ENCODE results near the gene ATXN7L3B. TPM values are rescaled to one million over a fixed set of nuclear protein-coding genes. Genes with fewer than 3 reads are reported as not detected.

The ATXN7L3B gene
- total RNA-seq, 3 donors from 2014 or later: 26.6 to 33.7 (median 31.4) TPM

DNA sequence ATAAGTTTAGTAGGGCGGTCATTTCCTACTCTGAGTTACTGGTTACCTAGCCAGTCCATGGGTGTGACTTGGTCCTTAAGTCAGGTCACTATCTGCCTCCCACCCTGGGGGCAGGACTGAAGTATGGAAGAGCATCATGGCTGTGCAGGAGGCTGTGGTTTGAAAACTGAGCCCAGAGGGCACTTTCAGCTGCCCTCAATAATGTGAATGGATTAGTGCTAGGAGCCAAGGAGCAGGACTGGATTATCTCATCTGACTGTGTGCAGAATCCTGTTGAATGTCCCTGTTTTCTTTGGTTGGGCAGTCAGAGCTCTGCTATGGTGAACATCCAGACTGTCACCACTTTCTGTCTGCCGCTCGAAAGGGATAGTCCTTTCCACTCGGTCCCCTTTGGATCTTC lies 1.6 kb downstream of the ATXN7L3B start:
- Histone ChIP-seq H3K36me3 (ENCODE audit: low read depth) (no peaks in the 10 kb centered on the region), H3K4me3 (no peak overlapping the region), H3K9me3 (no peaks in the 10 kb centered on the region), H3K4me1 (ENCODE audit: low read depth) (peaks cover 18% of the 10 kb centered on the region)
- TF ChIP-seq, protein P1, sequence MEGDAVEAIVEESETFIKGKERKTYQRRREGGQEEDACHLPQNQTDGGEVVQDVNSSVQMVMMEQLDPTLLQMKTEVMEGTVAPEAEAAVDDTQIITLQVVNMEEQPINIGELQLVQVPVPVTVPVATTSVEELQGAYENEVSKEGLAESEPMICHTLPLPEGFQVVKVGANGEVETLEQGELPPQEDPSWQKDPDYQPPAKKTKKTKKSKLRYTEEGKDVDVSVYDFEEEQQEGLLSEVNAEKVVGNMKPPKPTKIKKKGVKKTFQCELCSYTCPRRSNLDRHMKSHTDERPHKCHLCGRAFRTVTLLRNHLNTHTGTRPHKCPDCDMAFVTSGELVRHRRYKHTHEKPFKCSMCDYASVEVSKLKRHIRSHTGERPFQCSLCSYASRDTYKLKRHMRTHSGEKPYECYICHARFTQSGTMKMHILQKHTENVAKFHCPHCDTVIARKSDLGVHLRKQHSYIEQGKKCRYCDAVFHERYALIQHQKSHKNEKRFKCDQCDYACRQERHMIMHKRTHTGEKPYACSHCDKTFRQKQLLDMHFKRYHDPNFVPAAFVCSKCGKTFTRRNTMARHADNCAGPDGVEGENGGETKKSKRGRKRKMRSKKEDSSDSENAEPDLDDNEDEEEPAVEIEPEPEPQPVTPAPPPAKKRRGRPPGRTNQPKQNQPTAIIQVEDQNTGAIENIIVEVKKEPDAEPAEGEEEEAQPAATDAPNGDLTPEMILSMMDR (IDR thresholded peaks at IDR 0.05): no peak
- DNase-seq (no peak), ATAC-seq (no peak)
- intact Hi-C loops (cut with DNase I, micrococcal nuclease): no loop called here

DNA sequence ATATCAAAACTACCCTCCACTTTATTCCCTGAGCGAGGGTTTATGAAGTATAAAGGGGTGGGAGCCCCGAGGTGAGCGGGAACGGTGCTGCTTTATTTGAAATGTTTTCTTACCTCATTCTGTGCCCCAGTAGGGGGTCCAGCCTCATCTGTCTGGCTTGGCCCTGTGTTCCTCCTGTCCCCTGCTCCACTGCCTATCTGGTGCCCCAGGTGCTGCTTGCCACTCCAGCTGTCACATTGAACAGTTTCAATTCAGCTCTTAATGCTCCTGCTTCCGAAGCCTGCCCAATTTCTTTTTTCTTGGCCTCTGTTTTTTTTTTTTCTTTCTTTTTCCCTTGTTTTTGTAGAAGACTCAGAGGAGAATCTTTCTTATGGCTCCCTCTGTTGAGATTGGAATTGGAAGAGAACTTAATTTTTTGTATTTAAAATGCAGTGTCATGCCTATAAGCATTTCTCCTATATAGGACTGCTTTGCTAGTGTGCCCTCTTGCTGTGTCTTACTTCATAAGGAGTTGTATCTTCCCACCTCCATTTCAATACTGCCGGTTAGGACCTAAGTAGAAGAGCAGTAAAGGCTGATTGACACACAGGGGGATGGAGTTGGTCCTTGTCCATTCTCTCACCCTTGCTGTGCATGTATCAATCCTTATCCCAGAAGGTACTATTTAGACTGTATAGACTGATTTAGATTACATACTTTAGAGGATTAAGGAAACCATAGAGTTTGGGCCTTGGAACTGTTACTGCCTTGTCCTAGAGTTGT lies 2.3 kb downstream of the ATXN7L3B start:
- DNase-seq (no peak), ATAC-seq (no peak)
- intact Hi-C loops (cut with DNase I, micrococcal nuclease): no loop called here
- no peaks in the 10 kb centered on the region for H3K9me3 ChIP-seq
- H3K36me3 ChIP-seq (ENCODE audit: low read depth): no peaks in the 10 kb centered on the region
- H3K4me1 ChIP-seq (ENCODE audit: low read depth): peaks cover 18% of the 10 kb centered on the region
- TF ChIP-seq, protein P1 (IDR thresholded peaks at IDR 0.05): no peak
- H3K4me3 ChIP-seq: no peak overlapping the region

DNA sequence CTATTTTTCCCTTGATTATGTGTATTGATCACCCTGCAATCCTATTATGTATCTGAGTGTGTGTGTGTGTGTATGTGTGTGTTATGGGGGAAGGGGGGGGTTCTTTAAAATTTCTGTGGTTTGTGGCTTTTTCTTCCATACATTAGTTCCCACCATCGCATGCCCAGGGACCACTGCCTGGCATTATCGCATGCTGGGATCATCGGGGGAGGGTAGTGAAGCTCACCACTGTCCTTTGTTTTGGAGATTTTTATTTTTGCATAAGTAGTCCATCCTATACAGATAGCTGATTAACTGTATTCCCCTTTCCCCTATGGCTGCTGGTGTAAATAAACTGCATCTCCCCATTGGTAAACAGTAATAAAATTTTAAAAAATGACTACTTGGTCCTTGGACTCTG lies 3.4 kb downstream of the ATXN7L3B start:
- intact Hi-C loops (cut with DNase I, micrococcal nuclease): no loop called here
- Histone ChIP-seq H3K36me3 (ENCODE audit: low read depth) (no peaks in the 10 kb centered on the region), H3K4me3 (no peak overlapping the region), H3K9me3 (no peaks in the 10 kb centered on the region), H3K4me1 (ENCODE audit: low read depth) (peaks cover 18% of the 10 kb centered on the region)
- TF ChIP-seq, protein P1 (IDR thresholded peaks at IDR 0.05): no peak
- DNase-seq: no peak
- ATAC-seq: no peak

DNA sequence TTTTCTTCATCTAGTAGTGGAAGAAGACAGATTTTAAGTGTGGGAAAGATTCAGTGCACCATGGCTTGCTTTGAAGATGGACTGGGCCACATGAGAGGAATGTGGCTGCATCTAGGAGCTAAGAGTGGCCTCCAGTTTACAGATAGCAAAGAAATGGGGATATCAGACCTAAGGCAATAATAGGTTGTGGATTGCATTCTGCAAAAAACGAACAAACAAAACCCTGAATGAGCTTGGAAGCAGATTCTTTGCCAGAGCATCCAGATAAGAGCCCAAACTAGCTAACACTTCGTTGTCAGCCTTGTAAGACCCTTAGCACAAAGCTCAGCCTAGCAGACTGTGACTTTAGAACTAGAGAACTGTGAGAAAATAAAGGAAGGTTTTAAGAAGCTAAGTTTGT lies 9.6 kb downstream of the ATXN7L3B start:
- Histone ChIP-seq H3K4me3 (no peak overlapping the region), H3K9me3 (no peaks in the 10 kb centered on the region), H3K36me3 (ENCODE audit: low read depth) (no peaks in the 10 kb centered on the region), H3K4me1 (ENCODE audit: low read depth) (no peaks in the 10 kb centered on the region)
- TF ChIP-seq, protein P1 (IDR thresholded peaks at IDR 0.05): no peak
- ATAC-seq (no peak), DNase-seq (no peak)
- intact Hi-C loops (cut with DNase I, micrococcal nuclease): no loop called here

DNA sequence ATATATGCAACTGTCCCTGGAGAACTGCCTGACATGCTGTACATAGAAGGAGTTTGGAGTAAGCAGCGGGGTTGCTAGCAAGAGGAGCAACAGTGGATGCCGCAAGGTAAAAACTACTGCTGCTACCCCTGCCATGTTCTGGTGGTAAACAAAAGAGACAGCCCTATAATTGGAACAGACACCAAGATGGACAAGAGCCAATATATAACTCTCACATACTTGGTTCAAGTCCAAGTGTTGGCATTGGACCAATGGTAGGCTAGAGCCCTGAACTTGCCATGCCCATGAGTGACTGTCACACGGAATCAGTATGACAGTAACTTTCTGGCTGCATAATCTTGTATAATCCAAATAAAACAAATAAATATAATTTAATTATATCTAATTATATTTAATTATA lies 13.7 kb downstream of the ATXN7L3B start:
- intact Hi-C loops (cut with DNase I, micrococcal nuclease): no loop called here
- H3K4me3 ChIP-seq: no peak overlapping the region
- H3K9me3 ChIP-seq: no peaks in the 10 kb centered on the region
- DNase-seq: no peak
- ATAC-seq: no peak
- TF ChIP-seq, protein P1 (IDR thresholded peaks at IDR 0.05): no peak
- H3K4me1 ChIP-seq (ENCODE audit: low read depth): no peaks in the 10 kb centered on the region
- H3K36me3 ChIP-seq (ENCODE audit: low read depth): no peaks in the 10 kb centered on the region

Measured in mucosa of descending colon (tissue), 3 donors.